Activated T-helper 2 cell treated with anti-CD3 and anti-CD28 coated beads, Interferon-gamma antibody, Interleukin-2, Interleukin-4, amounts not matched to agents 10 μg/mL and 5 μg/mL and 100 μg/mL, durations not matched to agents 14 hours and 24 hours and 36 hours (primary cell): ENCODE results near the gene HMCN2. TPM values are rescaled to one million over a fixed set of nuclear protein-coding genes. Genes with fewer than 3 reads are reported as not detected.

ENCODE experiments used
- DNase-seq: peaks from one replicate; pipeline ENCODE4 v3.0.0; 2021; ENCODE audit warnings: low spot score
- H3K27ac Mint-ChIP-seq: one replicate; pipeline ENCODE4 v1.8.0; 2021; ENCODE audit warnings: mixed read lengths
- H3K27me3 Mint-ChIP-seq: one replicate; pipeline ENCODE4 v1.8.0; 2021; ENCODE audit warnings: low read depth, mixed read lengths
- H3K36me3 Mint-ChIP-seq: one replicate; pipeline ENCODE4 v1.8.0; 2021; ENCODE audit warnings: low read depth, mixed read lengths
- H3K4me1 Mint-ChIP-seq: one replicate; pipeline ENCODE4 v1.8.0; 2021; ENCODE audit warnings: low read depth, mixed read lengths
- H3K4me3 Mint-ChIP-seq: one replicate; pipeline ENCODE4 v1.8.0; 2021; ENCODE audit warnings: low read depth, mild to moderate bottlenecking, moderate library complexity, mixed read lengths
- H3K9me3 Mint-ChIP-seq: one replicate; pipeline ENCODE4 v1.8.0; 2021; ENCODE audit warnings: mixed read lengths
- intact Hi-C: fragments of 100-400 bp; cut with micrococcal nuclease; formaldehyde crosslinking; loops from one replicate; pipeline ENCODE4 v1.15.1; 2023
- total RNA-seq: library from RNA; stranded (reverse); gene quantifications from 2 replicates; pipeline ENCODE4 v1.2.3, GENCODE V29; 2022

The HMCN2 gene
- total RNA-seq, 1 donor from 2014 or later, result not detected

DNA sequence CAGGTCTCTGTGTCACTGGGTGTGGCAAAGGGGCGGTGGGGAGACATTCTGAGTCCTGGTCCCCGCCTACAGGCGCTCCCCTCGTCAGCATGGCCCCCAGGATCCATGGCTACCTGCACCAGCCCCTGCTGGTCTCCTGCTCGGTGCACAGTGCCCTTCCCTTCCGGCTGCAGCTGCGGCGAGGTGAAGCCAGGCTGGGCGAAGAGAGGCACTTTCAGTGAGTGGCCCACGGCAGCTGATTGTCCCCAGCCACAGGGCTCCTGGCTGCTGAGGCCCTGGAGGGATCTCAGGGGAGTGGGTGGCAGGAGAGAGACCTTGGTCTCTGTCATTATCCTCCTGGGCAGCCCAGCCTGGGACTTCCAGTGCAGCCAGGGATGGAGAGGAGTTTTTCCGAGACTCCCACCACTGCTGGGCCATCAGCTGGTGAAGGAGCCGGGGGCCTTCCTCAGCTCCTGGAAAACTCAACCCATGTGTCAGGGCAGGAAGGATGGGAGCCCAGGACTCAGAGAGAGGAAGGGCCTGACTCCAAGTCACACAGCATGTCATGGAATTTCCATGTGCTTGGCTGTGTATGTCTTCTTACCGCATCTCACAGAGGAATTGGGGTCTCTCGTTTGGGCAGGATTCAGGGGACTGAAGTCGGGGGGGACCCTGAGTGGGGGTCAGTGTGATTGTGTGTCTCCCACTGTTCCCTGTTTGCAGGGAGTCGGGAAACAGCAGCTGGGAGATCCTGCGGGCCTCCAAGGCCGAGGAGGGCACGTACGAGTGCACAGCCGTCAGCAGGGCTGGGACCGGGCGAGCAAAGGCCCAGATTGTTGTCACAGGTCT lies 37.4 kb downstream of the HMCN2 start:
- Mint-ChIP-seq H3K36me3 (no peaks in the 10 kb centered on the region), H3K4me3 (no peak overlapping the region)

GRCh38 chr9:130303613-130304055 lies 38.1 kb downstream of the HMCN2 start:
- Mint-ChIP-seq H3K27ac (no peak overlapping the region), H3K36me3 (no peaks in the 10 kb centered on the region), H3K9me3 (no peaks in the 10 kb centered on the region), H3K4me1 (no peaks in the 10 kb centered on the region), H3K27me3 (no peaks in the 10 kb centered on the region), H3K4me3 (no peak overlapping the region)
- DNase-seq, result no peak
- intact Hi-C loops, result no loop called here

More for the DNA sequence above, 37.4 kb downstream of the HMCN2 start:
- H3K27me3 Mint-ChIP-seq, result no peaks in the 10 kb centered on the region
- no peaks in the 10 kb centered on the region for H3K4me1 Mint-ChIP-seq
- no peak overlapping the region for H3K27ac Mint-ChIP-seq
- intact Hi-C loops, result no loop called here
- H3K9me3 Mint-ChIP-seq, result no peaks in the 10 kb centered on the region
- DNase-seq, result no peak

DNA sequence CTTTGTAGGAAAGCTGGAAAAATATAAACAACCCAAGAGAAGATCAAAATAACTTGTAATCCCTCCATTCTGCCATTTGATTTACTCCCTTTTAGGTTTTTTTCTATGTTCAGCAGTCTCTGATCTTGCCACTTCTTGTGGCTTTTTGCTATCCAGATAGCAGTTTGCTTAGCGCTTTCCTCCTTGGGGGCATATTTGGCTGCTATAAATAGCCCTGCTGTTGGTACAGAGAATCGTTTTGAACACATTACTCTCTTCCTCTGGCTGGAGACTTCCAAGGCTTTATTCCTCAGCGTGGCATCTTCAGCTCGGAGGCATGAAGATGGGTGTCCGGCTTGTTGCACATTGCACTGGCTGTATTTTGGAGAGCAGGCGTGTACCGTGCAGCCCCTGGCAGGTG lies 38.6 kb downstream of the HMCN2 start:
- Mint-ChIP-seq H3K27ac (no peak overlapping the region), H3K4me3 (no peak overlapping the region), H3K36me3 (no peaks in the 10 kb centered on the region), H3K9me3 (no peaks in the 10 kb centered on the region), H3K27me3 (no peaks in the 10 kb centered on the region), H3K4me1 (no peaks in the 10 kb centered on the region)
- intact Hi-C loops, result no loop called here
- DNase-seq, result no peak

- no peaks in the 10 kb centered on the region for H3K36me3 Mint-ChIP-seq
- no peak overlapping the region for H3K4me3 Mint-ChIP-seq
- DNase-seq, result no peak
- no peak overlapping the region for H3K27ac Mint-ChIP-seq
- H3K27me3 Mint-ChIP-seq, result no peaks in the 10 kb centered on the region
- H3K9me3 Mint-ChIP-seq, result no peaks in the 10 kb centered on the region
- intact Hi-C loops, result no loop called here
- no peaks in the 10 kb centered on the region for H3K4me1 Mint-ChIP-seq
These were observed 39.1 kb downstream of the HMCN2 start for GRCh38 chr9:130304643-130305042.

- Mint-ChIP-seq H3K4me1 (no peaks in the 10 kb centered on the region), H3K4me3 (no peak overlapping the region), H3K9me3 (no peaks in the 10 kb centered on the region), H3K27me3 (no peaks in the 10 kb centered on the region), H3K36me3 (no peaks in the 10 kb centered on the region), H3K27ac (no peak overlapping the region)
- DNase-seq, result no peak
- intact Hi-C loops, result no loop called here
These were observed 39.8 kb downstream of the HMCN2 start for GRCh38 chr9:130305381-130305780.

DNA sequence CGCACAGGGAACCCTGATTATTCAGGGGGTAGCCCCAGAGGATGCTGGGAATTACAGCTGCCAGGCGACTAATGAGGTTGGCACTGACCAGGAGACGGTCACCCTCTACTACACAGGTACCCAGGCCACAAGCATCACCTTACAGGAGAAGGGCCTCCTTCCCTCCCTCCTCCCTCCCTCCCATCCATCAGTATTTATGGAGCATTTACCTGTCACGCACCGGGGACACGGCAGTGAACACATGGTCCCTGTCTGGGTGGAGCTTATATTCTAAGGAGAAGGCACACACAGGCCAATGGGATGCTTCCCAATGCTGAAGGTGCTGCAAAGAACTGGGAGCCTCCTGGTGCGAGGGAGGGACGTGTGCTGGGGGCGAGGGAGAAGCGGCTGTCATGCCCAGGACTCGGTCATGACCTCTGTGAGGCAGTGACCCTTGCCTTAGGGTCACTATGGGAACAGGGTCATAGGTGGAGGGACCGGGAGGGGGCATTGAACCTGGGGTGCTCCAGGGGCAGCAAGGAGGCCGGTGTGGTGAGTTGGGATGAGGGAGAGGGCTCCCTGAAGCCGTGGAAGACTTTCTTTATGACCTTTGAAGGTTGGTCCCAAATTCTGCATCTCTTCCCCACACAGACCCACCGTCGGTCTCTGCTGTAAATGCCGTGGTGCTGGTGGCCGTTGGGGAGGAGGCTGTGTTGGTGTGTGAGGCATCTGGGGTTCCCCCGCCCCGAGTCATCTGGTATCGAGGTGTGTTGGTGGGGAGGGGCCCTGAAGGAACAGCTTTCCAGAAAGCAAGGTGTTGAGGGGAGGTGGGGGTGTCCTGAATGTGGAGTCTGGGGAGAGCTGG lies 41.5 kb downstream of the HMCN2 start:
- Mint-ChIP-seq H3K36me3 (no peaks in the 10 kb centered on the region), H3K27me3 (no peaks in the 10 kb centered on the region), H3K4me3 (no peak overlapping the region), H3K27ac (no peak overlapping the region), H3K4me1 (no peaks in the 10 kb centered on the region), H3K9me3 (no peaks in the 10 kb centered on the region)
- intact Hi-C loops, result no loop called here
- DNase-seq, result no peak

- no peaks in the 10 kb centered on the region for H3K9me3 Mint-ChIP-seq
- no peak overlapping the region for H3K27ac Mint-ChIP-seq
- no peaks in the 10 kb centered on the region for H3K36me3 Mint-ChIP-seq
- no peaks in the 10 kb centered on the region for H3K27me3 Mint-ChIP-seq
- DNase-seq, result no peak
- no peaks in the 10 kb centered on the region for H3K4me1 Mint-ChIP-seq
- intact Hi-C loops, result no loop called here
- H3K4me3 Mint-ChIP-seq, result no peak overlapping the region
These were observed 42.0 kb downstream of the HMCN2 start for GRCh38 chr9:130307667-130307943.

GRCh38 chr9:130308081-130308571 lies 42.6 kb downstream of the HMCN2 start:
- no peaks in the 10 kb centered on the region for H3K9me3 Mint-ChIP-seq
- no peak overlapping the region for H3K27ac Mint-ChIP-seq
- no peaks in the 10 kb centered on the region for H3K4me1 Mint-ChIP-seq
- no peaks in the 10 kb centered on the region for H3K27me3 Mint-ChIP-seq
- no peaks in the 10 kb centered on the region for H3K36me3 Mint-ChIP-seq
- intact Hi-C loops, result no loop called here
- DNase-seq, result no peak
- H3K4me3 Mint-ChIP-seq, result no peak overlapping the region

GRCh38 chr9:130309689-130310455 lies 44.3 kb downstream of the HMCN2 start:
- DNase-seq, result no peak
- no peaks in the 10 kb centered on the region for H3K9me3 Mint-ChIP-seq
- H3K4me3 Mint-ChIP-seq, result no peak overlapping the region
- H3K4me1 Mint-ChIP-seq, result no peaks in the 10 kb centered on the region
- intact Hi-C loops, result no loop called here
- H3K27ac Mint-ChIP-seq, result no peak overlapping the region
- no peaks in the 10 kb centered on the region for H3K27me3 Mint-ChIP-seq
- no peaks in the 10 kb centered on the region for H3K36me3 Mint-ChIP-seq

DNA sequence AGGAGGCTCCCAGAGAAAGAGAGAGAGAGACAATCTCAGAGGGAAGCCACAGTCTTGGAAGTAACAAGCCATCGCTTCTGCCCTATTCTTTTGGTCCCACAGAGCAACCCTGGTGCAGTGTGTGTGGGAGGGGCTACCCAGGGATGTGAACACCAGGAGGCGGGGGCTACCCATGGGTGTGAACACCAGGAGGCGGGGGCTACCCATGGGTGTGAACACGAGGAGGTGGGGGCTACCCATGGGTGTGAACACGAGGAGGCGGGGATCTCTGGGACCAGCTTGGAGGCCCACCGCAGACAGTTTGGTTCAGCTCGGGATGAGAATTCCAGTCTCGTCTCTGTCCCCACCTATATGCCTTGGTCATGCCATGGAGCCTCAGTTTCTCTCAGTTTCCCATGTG lies 44.9 kb downstream of the HMCN2 start:
- H3K4me3 Mint-ChIP-seq, result no peak overlapping the region
- no peaks in the 10 kb centered on the region for H3K9me3 Mint-ChIP-seq
- no peak for DNase-seq
- no peaks in the 10 kb centered on the region for H3K27me3 Mint-ChIP-seq
- intact Hi-C loops, result no loop called here
- no peaks in the 10 kb centered on the region for H3K36me3 Mint-ChIP-seq
- no peaks in the 10 kb centered on the region for H3K4me1 Mint-ChIP-seq
- H3K27ac Mint-ChIP-seq, result no peak overlapping the region

- DNase-seq, result no peak
- H3K9me3 Mint-ChIP-seq, result no peaks in the 10 kb centered on the region
- no peaks in the 10 kb centered on the region for H3K36me3 Mint-ChIP-seq
- H3K27ac Mint-ChIP-seq, result no peak overlapping the region
- intact Hi-C loops, result no loop called here
- peaks cover 5% of the 10 kb centered on the region for H3K27me3 Mint-ChIP-seq
- no peak overlapping the region for H3K4me3 Mint-ChIP-seq
- no peaks in the 10 kb centered on the region for H3K4me1 Mint-ChIP-seq
These were observed 45.4 kb downstream of the HMCN2 start for GRCh38 chr9:130311003-130311402.

- peaks cover 6% of the 10 kb centered on the region for H3K27me3 Mint-ChIP-seq
- DNase-seq, result no peak
- no peak overlapping the region for H3K27ac Mint-ChIP-seq
- intact Hi-C loops, result no loop called here
- H3K4me3 Mint-ChIP-seq, result no peak overlapping the region
- no peaks in the 10 kb centered on the region for H3K36me3 Mint-ChIP-seq
- H3K9me3 Mint-ChIP-seq, result no peaks in the 10 kb centered on the region
- no peaks in the 10 kb centered on the region for H3K4me1 Mint-ChIP-seq
These were observed 46.0 kb downstream of the HMCN2 start for GRCh38 chr9:130311408-130312140.
